ENCODE data around the gene PROSER3. TPM values are rescaled to one million over a fixed set of nuclear protein-coding genes. Genes with fewer than 3 reads are reported as not detected.
"Not testable (repeated sequence)": the region's sequence is repeated elsewhere in the genome, so short reads cannot be mapped to it uniquely, and the experiment has no call there.

PROSER3 gene
- total RNA-seq, 1 donor from 2014 or later = 31.2 TPM

DNA sequence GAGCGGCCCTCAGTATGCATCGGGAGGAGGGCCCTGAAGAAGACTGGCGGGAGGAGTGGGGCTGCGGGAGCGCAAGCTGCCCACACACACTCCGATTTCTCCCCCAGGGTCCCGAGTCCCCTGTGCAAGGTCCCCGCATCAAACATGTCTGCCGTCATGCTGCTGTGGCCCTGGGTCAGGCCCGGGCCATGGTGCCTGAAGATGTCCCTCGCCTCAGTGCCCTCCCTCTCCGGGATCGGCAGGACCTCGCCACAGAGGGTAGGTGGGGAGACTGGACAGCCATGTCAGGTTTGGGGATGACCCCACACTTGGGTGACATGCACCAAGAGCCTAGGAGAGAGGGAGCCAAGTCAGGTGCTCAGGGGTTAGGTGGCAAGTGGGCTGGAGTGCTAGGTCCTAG lies 35.5 kb upstream of the PROSER3 start:
- no peak for DNase-seq (ENCODE audit: low spot score)

- no peak for DNase-seq (ENCODE audit: low spot score)
Measured at GRCh38 chr19:35722897-35723296, 35.1 kb upstream of the PROSER3 start.

- DNase-seq (ENCODE audit: low spot score) = no peak
Measured at GRCh38 chr19:35723671-35724070, 34.3 kb upstream of the PROSER3 start.

GRCh38 chr19:35724132-35724531 lies 33.8 kb upstream of the PROSER3 start:
- DNase-seq (ENCODE audit: low spot score) = not testable (repeated sequence)

- no peak for DNase-seq (ENCODE audit: low spot score)
Measured at GRCh38 chr19:35724560-35724959, 33.4 kb upstream of the PROSER3 start.

GRCh38 chr19:35725216-35725861 lies 32.6 kb upstream of the PROSER3 start:
- no peak for DNase-seq (ENCODE audit: low spot score)

DNA sequence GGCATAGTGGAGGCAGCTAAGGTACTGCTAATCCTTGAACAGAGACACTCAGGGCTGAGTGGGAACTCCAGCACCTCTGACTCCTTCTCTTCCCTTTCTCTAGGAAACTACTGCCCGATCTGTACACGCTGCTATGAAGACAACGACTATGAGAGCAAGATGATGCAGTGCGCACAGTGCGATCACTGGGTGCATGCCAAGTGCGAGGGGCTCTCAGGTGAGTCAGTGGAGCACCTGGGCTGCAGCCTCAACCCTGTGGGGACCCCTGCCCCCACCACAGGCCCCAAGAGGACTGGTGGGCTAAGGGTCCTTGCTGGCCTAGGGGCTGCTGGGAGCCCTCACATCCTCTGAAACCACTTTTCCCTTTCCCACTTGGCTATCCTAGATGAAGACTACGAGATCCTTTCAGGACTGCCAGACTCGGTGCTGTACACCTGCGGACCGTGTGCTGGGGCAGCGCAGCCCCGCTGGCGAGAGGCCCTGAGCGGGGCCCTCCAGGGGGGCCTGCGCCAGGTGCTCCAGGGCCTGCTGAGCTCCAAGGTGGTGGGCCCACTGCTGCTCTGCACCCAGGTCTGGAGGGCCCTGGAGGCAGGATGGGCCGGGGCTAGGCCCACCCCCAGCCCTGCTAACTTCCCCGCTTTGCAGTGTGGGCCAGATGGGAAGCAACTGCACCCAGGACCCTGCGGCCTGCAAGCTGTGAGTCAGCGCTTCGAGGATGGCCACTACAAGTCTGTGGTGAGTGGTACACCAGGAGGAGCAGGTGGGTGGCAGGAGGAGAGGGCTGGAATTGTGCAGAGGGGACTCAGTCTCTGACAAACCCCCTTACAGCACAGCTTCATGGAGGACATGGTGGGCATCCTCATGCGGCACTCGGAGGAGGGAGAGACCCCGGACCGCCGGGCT lies 30.7 kb upstream of the PROSER3 start:
- no peak for DNase-seq (ENCODE audit: low spot score)

GRCh38 chr19:35727956-35728706 lies 29.8 kb upstream of the PROSER3 start:
- no peak for DNase-seq (ENCODE audit: low spot score)

DNA sequence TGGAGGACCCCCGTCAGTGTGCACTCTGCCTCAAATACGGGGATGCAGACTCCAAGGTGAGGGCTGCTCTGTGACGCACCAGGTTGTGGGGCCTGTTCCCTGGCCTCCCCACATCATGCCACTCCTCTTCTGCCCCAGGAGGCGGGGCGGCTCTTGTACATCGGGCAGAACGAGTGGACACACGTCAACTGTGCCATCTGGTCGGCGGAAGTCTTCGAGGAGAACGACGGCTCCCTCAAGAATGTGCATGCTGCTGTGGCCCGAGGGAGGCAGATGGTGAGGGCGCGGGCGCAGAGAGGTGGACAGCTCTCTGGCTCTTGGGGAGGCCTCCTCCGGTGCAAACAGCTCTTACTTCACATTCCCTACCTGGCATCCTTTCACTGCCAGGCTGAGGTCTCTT lies 29.0 kb upstream of the PROSER3 start:
- no peak for DNase-seq (ENCODE audit: low spot score)

GRCh38 chr19:35729763-35730162 lies 28.2 kb upstream of the PROSER3 start:
- no peak for DNase-seq (ENCODE audit: low spot score)

- DNase-seq (ENCODE audit: low spot score) = no peak
Measured at GRCh38 chr19:35730326-35730725, 27.6 kb upstream of the PROSER3 start.

GRCh38 chr19:35731353-35731752 lies 26.6 kb upstream of the PROSER3 start:
- DNase-seq (ENCODE audit: low spot score) = no peak

GRCh38 chr19:35731779-35732405 lies 26.1 kb upstream of the PROSER3 start:
- no peak for DNase-seq (ENCODE audit: low spot score)

- DNase-seq (ENCODE audit: low spot score) = no peak
Measured at GRCh38 chr19:35732540-35733179, 25.3 kb upstream of the PROSER3 start.

- DNase-seq (ENCODE audit: low spot score) = no peak
Measured at GRCh38 chr19:35733180-35734125, 24.5 kb upstream of the PROSER3 start.

GRCh38 chr19:35734273-35734672 lies 23.7 kb upstream of the PROSER3 start:
- no peak for DNase-seq (ENCODE audit: low spot score)

DNA sequence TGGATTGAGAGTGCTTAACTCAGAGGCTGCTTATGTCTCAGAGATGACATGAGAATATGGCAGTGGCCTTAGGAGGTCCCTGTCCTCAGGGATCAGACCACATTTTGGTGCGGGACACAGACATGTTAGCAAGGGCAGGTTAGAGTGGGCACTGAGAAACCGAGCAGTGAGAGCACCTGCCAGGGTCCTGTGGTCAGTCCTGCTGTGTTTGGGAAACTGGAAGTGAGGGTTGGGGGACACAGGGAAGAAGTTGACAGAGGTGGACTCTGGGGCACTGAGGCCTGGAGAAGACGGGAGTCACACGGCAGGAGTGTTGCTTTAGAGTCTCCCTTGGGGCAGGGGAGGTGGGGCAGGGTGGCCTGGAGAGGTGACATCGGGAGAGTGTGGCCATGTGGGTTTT lies 23.1 kb upstream of the PROSER3 start:
- DNase-seq (ENCODE audit: low spot score) = no peak

- DNase-seq (ENCODE audit: low spot score) = no peak
Measured at GRCh38 chr19:35736913-35737886, 20.8 kb upstream of the PROSER3 start.

All from mucosa of gallbladder (tissue), 1 donor.